HCT116 (cell line): ENCODE data around the gene ZNF10.

Source experiments
- CEBPB ChIP-seq: IDR thresholded peaks from 2 replicates; pipeline ENCODE4 v1.6.1; 2012; ENCODE audit warnings: low read depth
- ELF1 ChIP-seq: IDR thresholded peaks from 2 replicates; pipeline ENCODE4 v1.6.1; 2012; ENCODE audit warnings: low read depth, borderline replicate concordance
- EZH2phosphoT487 ChIP-seq: fragments of 200-600 bp; IDR thresholded peaks from 2 replicates; pipeline ENCODE4 v1.6.1; 2018; ENCODE audit warnings: antibody characterized with exemption, borderline replicate concordance
- TF ChIP-seq, protein P1 (sequence below), 3 experiments: fragments of 200-600 bp in 1 of 3; sonication (generic) in 1 of 3; IDR thresholded peaks in 2 of 3; conservative IDR thresholded peaks in 1 of 3; 2 replicates each; pipeline ENCODE4 v1.5.1; 2012 to 2017; ENCODE audit warnings: low read depth in 2 of 3, low read length in 2 of 3, antibody characterized with exemption in 1 of 3, borderline replicate concordance in 1 of 3, control low read depth in 1 of 3, mild to moderate bottlenecking in 1 of 3, mixed read lengths in 1 of 3, mixed run types in 1 of 3, moderate library complexity in 1 of 3; ENCODE audit not compliant: insufficient read depth in 1 of 3
- TF ChIP-seq, protein P2 (sequence below): IDR thresholded peaks from 2 replicates; pipeline ENCODE4 v1.6.1; 2011; ENCODE audit warnings: mild to moderate bottlenecking, low read length, moderate library complexity; ENCODE audit not compliant: insufficient replicate concordance; ENCODE audit errors: extremely low read depth

DNA sequence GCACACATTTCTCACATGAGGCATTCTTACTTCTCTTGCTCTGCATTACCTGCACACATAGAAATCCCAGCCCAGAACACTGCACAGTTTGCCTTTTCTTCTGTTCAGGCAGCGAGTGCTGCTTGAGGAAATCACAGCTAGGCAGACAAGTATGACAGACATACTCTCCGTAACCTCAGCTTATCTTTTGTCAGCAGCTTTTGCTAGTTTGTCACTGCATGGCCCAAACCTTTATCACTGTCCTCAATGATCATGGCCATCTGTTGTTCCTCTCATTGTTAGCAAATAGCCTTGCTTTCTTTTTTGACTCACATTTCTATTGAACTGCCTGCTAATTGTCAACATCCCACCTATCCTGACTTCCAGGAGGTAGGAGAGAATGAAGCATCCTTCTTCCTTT is 5.3 kb downstream of the ZNF10 start:
- TF ChIP-seq, protein P1, sequence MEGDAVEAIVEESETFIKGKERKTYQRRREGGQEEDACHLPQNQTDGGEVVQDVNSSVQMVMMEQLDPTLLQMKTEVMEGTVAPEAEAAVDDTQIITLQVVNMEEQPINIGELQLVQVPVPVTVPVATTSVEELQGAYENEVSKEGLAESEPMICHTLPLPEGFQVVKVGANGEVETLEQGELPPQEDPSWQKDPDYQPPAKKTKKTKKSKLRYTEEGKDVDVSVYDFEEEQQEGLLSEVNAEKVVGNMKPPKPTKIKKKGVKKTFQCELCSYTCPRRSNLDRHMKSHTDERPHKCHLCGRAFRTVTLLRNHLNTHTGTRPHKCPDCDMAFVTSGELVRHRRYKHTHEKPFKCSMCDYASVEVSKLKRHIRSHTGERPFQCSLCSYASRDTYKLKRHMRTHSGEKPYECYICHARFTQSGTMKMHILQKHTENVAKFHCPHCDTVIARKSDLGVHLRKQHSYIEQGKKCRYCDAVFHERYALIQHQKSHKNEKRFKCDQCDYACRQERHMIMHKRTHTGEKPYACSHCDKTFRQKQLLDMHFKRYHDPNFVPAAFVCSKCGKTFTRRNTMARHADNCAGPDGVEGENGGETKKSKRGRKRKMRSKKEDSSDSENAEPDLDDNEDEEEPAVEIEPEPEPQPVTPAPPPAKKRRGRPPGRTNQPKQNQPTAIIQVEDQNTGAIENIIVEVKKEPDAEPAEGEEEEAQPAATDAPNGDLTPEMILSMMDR (IDR thresholded peaks at IDR 0.05 in 2 of 3, conservative IDR thresholded peaks at IDR 0.05 in 1 of 3; ENCODE audit: borderline replicate concordance in 1 of 3, insufficient read depth in 1 of 3, low read depth in 2 of 3, low read length in 2 of 3) = no peak
- TF ChIP-seq CEBPB (no peak), ELF1 (no peak), EZH2phosphoT487 (no peak)
- TF ChIP-seq, protein P2, sequence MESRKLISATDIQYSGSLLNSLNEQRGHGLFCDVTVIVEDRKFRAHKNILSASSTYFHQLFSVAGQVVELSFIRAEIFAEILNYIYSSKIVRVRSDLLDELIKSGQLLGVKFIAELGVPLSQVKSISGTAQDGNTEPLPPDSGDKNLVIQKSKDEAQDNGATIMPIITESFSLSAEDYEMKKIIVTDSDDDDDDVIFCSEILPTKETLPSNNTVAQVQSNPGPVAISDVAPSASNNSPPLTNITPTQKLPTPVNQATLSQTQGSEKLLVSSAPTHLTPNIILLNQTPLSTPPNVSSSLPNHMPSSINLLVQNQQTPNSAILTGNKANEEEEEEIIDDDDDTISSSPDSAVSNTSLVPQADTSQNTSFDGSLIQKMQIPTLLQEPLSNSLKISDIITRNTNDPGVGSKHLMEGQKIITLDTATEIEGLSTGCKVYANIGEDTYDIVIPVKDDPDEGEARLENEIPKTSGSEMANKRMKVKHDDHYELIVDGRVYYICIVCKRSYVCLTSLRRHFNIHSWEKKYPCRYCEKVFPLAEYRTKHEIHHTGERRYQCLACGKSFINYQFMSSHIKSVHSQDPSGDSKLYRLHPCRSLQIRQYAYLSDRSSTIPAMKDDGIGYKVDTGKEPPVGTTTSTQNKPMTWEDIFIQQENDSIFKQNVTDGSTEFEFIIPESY = no peak
